MCF 10A (cell line): ENCODE results near the gene MT1A. TPM values are rescaled to one million over a fixed set of nuclear protein-coding genes. Genes with fewer than 3 reads are reported as not detected.
"Not testable (repeated sequence)": the region's sequence is repeated elsewhere in the genome, so short reads cannot be mapped to it uniquely, and the experiment has no call there.

ENCODE experiments used
- BruUV-seq: library from RNA; stranded (reverse); fragments of 400-500 nt; replicated peaks from 2 replicates; lab custom pipeline; 2021; lab: Mats Ljungman, UMichigan
- CTCF ChIA-PET: fragments of 300-600 bp; sonication (Branson Sonifier 250); formaldehyde crosslinking; extraction: SDS; loops from one replicate; lab custom pipeline; 2021; ENCODE audit warnings: antibody characterized with exemption, inconsistent platforms; lab: Yijun Ruan, JAX
- POLR2A ChIA-PET: fragments of 300-600, 350-650 bp; sonication (Branson Sonifier 250); formaldehyde crosslinking; extraction: SDS; loops from one replicate; lab custom pipeline; 2020; ENCODE audit warnings: antibody characterized with exemption, inconsistent platforms; lab: Yijun Ruan, JAX
- DNase-seq: peaks from one replicate; pipeline ENCODE4 v3.0.0-alpha.2; 2018; ENCODE audit not compliant: unreplicated experiment
- H3K27ac Mint-ChIP-seq: one replicate; pipeline ENCODE4 v1.8.0; 2022; ENCODE audit warnings: mild to moderate bottlenecking, low read depth, mixed read lengths; ENCODE audit not compliant: unreplicated experiment
- H3K27me3 Mint-ChIP-seq: one replicate; pipeline ENCODE4 v1.8.0; 2022; ENCODE audit warnings: mixed read lengths; ENCODE audit not compliant: insufficient read depth, unreplicated experiment
- H3K36me3 Mint-ChIP-seq: one replicate; pipeline ENCODE4 v1.8.0; 2022; ENCODE audit warnings: mild to moderate bottlenecking, moderate library complexity, mixed read lengths; ENCODE audit not compliant: insufficient read depth, unreplicated experiment
- H3K4me1 Mint-ChIP-seq: one replicate; pipeline ENCODE4 v1.8.0; 2022; ENCODE audit warnings: mixed read lengths; ENCODE audit not compliant: insufficient read depth, unreplicated experiment
- H3K4me3 Mint-ChIP-seq: one replicate; pipeline ENCODE4 v1.8.0; 2022; ENCODE audit warnings: mild to moderate bottlenecking, moderate library complexity, mixed read lengths; ENCODE audit not compliant: unreplicated experiment
- H3K9me3 Mint-ChIP-seq: one replicate; pipeline ENCODE4 v1.8.0; 2022; ENCODE audit warnings: mixed read lengths; ENCODE audit not compliant: unreplicated experiment
- CTCF ChIP-seq: fragments of 200-600 bp; IDR thresholded peaks from one replicate; pipeline ENCODE4 v1.8.0; 2022; ENCODE audit warnings: antibody characterized with exemption, mild to moderate bottlenecking; ENCODE audit not compliant: unreplicated experiment
- intact Hi-C: fragments of 100-400 bp; cut with micrococcal nuclease; formaldehyde crosslinking; loops from 2 replicates; pipeline ENCODE4 v1.14.1; 2022
- total RNA-seq: library from RNA; stranded (reverse); gene quantifications from 2 replicates; pipeline ENCODE4 v1.2.3, GENCODE V29; 2022

MT1A gene
- total RNA-seq, 1 experiment from 2014 or later, result not detected

- ChIA-PET POLR2A (interaction anchor here (15.3 kb wide), 2 partner anchors 8 to 64 kb away, joined by 793 to 1404 read pairs; partner anchors contain the start of genes MT1X and MT2A), CTCF (interaction anchor here (0.9 kb wide), 1 partner anchor 17 kb away, joined by 3 read pairs; no protein-coding TSS in a partner anchor)
- Mint-ChIP-seq H3K27ac (no peak overlapping the region), H3K4me3 (peak overlapping the region; percentile 40), H3K36me3 (no peaks in the 10 kb centered on the region), H3K27me3 (no peaks in the 10 kb centered on the region), H3K9me3 (no peaks in the 10 kb centered on the region), H3K4me1 (peaks cover 20% of the 10 kb centered on the region)
- intact Hi-C loops, result no loop called here
- no TSS peak for BruUV-seq
- DNase-seq, result peak; percentile 62
- no peak for TF ChIP-seq CTCF
Observed at GRCh38 chr16:56617212-56618085, 21.0 kb upstream of the MT1A start.

- intact Hi-C loops, result no loop called here
- H3K36me3 Mint-ChIP-seq, result no peaks in the 10 kb centered on the region
- ChIA-PET POLR2A (interaction anchor here (1.1 to 15.3 kb wide), 4 partner anchors 9 to 64 kb away, joined by 3 to 1404 read pairs (median 400); partner anchors contain the start of genes MT1X and MT2A), CTCF (interaction anchor here (0.7 to 1.0 kb wide), 2 partner anchors 41 to 78 kb away, joined by 3 read pairs; no protein-coding TSS in a partner anchor)
- DNase-seq, result no peak
- no peaks in the 10 kb centered on the region for H3K9me3 Mint-ChIP-seq
- no peak for TF ChIP-seq CTCF
- no TSS peak for BruUV-seq
- no peaks in the 10 kb centered on the region for H3K27me3 Mint-ChIP-seq
- no peak overlapping the region for H3K27ac Mint-ChIP-seq
- no peak overlapping the region for H3K4me3 Mint-ChIP-seq
- peaks cover 20% of the 10 kb centered on the region for H3K4me1 Mint-ChIP-seq
Observed at GRCh38 chr16:56618138-56618537, 20.3 kb upstream of the MT1A start.

- H3K36me3 Mint-ChIP-seq, result peaks cover 7% of the 10 kb centered on the region
- H3K9me3 Mint-ChIP-seq, result no peaks in the 10 kb centered on the region
- no peak overlapping the region for H3K4me3 Mint-ChIP-seq
- no TSS peak for BruUV-seq
- no peaks in the 10 kb centered on the region for H3K27me3 Mint-ChIP-seq
- no peak for DNase-seq
- no peak for TF ChIP-seq CTCF
- ChIA-PET POLR2A (interaction anchor here (9.1 to 15.3 kb wide), 2 partner anchors 11 to 62 kb away, joined by 444 to 1404 read pairs; partner anchors contain the start of genes MT1X and MT2A), CTCF (no interaction called here)
- H3K27ac Mint-ChIP-seq, result no peak overlapping the region
- intact Hi-C loops, result no loop called here
- peaks cover 8% of the 10 kb centered on the region for H3K4me1 Mint-ChIP-seq
Observed at GRCh38 chr16:56620339-56620897, 18.0 kb upstream of the MT1A start.

- H3K27ac Mint-ChIP-seq, BruUV-seq, H3K4me3 Mint-ChIP-seq, DNase-seq, H3K27me3 Mint-ChIP-seq, H3K4me1 Mint-ChIP-seq, intact Hi-C loops, H3K9me3 Mint-ChIP-seq: not testable (repeated sequence)
- CTCF ChIA-PET, result interaction anchor here (0.7 to 0.9 kb wide), 2 partner anchors 10 to 21 kb away, joined by 3 read pairs; no protein-coding TSS in a partner anchor
- POLR2A ChIA-PET, result interaction anchor here (9.1 to 15.3 kb wide), 2 partner anchors 12 to 61 kb away, joined by 444 to 1404 read pairs; partner anchors contain the start of genes MT1X and MT2A
- H3K36me3 Mint-ChIP-seq, result peaks cover 19% of the 10 kb centered on the region
Observed at GRCh38 chr16:56621665-56622445, 16.6 kb upstream of the MT1A start.

GRCh38 chr16:56623184-56623583, 15.3 kb upstream of the MT1A start:
- H3K27ac Mint-ChIP-seq, intact Hi-C loops, H3K4me3 Mint-ChIP-seq, H3K4me1 Mint-ChIP-seq, H3K27me3 Mint-ChIP-seq, DNase-seq, BruUV-seq, H3K9me3 Mint-ChIP-seq: not testable (repeated sequence)
- CTCF ChIA-PET, result interaction anchor here (0.9 to 1.4 kb wide), 4 partner anchors 8 to 79 kb away, joined by 3 to 6 read pairs (median 5); partner anchors contain the start of gene MT1X
- peaks cover 30% of the 10 kb centered on the region for H3K36me3 Mint-ChIP-seq
- POLR2A ChIA-PET, result interaction anchor here (0.7 to 15.3 kb wide), 5 partner anchors 14 to 79 kb away, joined by 4 to 1404 read pairs (median 60); partner anchors contain the start of genes MT1F, MT1X and MT2A
